ENCODE measurements around the gene CITED2. TPM values are rescaled to one million over a fixed set of nuclear protein-coding genes. Genes with fewer than 3 reads are reported as not detected.

Gene CITED2
- total and polyA plus RNA-seq, 2 experiments from 2014 or later, result 644 to 1,192 TPM

DNA sequence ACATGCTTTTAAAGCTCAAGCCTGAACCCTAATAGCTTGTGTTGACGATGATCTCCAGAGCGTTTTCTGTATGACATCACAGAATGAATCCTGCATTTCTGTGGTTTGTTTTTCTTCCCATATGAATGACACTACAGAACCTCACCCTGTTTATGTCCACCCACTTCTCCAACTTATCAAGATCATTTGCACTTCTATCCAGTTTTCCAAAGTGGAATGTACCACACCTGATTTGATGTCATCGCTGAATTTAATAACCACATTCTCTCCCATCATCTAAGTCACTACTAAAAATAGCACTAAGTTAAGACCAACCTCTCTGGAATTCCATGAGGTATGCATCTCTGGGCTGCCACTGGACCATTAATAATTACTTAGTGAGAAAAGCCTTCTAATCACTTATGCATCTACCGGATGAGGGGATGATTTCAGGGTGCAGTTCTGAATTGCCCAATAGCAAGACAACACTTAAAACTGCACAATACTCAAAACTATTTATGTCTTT lies 33.3 kb upstream of the CITED2 start:
- H3K27ac ChIP-seq, result peak overlapping the region; percentile 89
- peaks cover 38% of the 10 kb centered on the region for H3F3A ChIP-seq (ENCODE audit: insufficient read depth)
- H3K79me2 ChIP-seq (ENCODE audit: insufficient read depth), result peaks cover 11% of the 10 kb centered on the region; the same call in 1 of the 2 replicates
- H3K27me3 ChIP-seq (replicated peaks; ENCODE audit: insufficient read depth), result no peaks in the 10 kb centered on the region
- no peaks in the 10 kb centered on the region for H3K36me3 ChIP-seq (ENCODE audit: low read depth)
- 0% methylated on average over 4 of the region's 4 CpGs for WGBS, 2 experiments (ENCODE audit: low coverage in 1 of 2, low lambda C conversion rate in 2 of 2, missing lambda C conversion rate in 2 of 2)
- H3K4me2 ChIP-seq (ENCODE audit: unreplicated experiment), result peak overlapping the region; percentile 41
- no peaks in the 10 kb centered on the region for H3K9me3 ChIP-seq (ENCODE audit: low read depth)
- peak; percentile 82; the same call in 1 of the 2 replicates for TF ChIP-seq EZH2phosphoT487 (IDR thresholded peaks at IDR 0.05; ENCODE audit: insufficient read depth, low read depth)
- TF ChIP-seq EZH2 (IDR thresholded peaks at IDR 0.05; ENCODE audit: insufficient read depth, poor library complexity, severe bottlenecking), result no peak
- no peak overlapping the region for H2AFZ ChIP-seq
- DNase-seq, result peak; percentile 94
- H4K20me1 ChIP-seq (ENCODE audit: insufficient read depth), result no peaks in the 10 kb centered on the region
- in situ Hi-C loops (cut with MboI), result no loop called here
- peak overlapping the region; percentile 25; the same call in 1 of the 2 replicates for H3K4me3 ChIP-seq
- H3K9ac ChIP-seq, result peak overlapping the region; percentile 58
- H3K4me1 ChIP-seq (ENCODE audit: insufficient read depth), result peaks cover 42% of the 10 kb centered on the region
- no peaks in the 10 kb centered on the region; the same call in 1 of the 2 replicates for H3K9me2 ChIP-seq (ENCODE audit: insufficient read depth)

GRCh38 chr6:139406577-139407343 lies 32.3 kb upstream of the CITED2 start:
- H3K9me3 ChIP-seq (ENCODE audit: low read depth), result no peaks in the 10 kb centered on the region
- H3K4me1 ChIP-seq (ENCODE audit: insufficient read depth), result peaks cover 52% of the 10 kb centered on the region
- peak overlapping the region; percentile 41 for H3K4me2 ChIP-seq (ENCODE audit: unreplicated experiment)
- DNase-seq, result peak; percentile 25
- H3K27me3 ChIP-seq (replicated peaks; ENCODE audit: insufficient read depth), result no peaks in the 10 kb centered on the region
- WGBS, 2 experiments (ENCODE audit: low coverage in 1 of 2, low lambda C conversion rate in 2 of 2, missing lambda C conversion rate in 2 of 2), result 82 to 85% methylated on average over 4 of the region's 4 CpGs
- H3K9ac ChIP-seq, result peak overlapping the region; percentile 58
- peaks cover 11% of the 10 kb centered on the region; the same call in 1 of the 2 replicates for H3K79me2 ChIP-seq (ENCODE audit: insufficient read depth)
- in situ Hi-C loops (cut with MboI), result no loop called here
- TF ChIP-seq EZH2phosphoT487 (IDR thresholded peaks at IDR 0.05; ENCODE audit: insufficient read depth, low read depth), result no peak
- no peak for TF ChIP-seq EZH2 (IDR thresholded peaks at IDR 0.05; ENCODE audit: insufficient read depth, poor library complexity, severe bottlenecking)
- H3K27ac ChIP-seq, result peak overlapping the region; percentile 89
- H2AFZ ChIP-seq, result no peak overlapping the region
- peak overlapping the region; percentile 11; the same call in 1 of the 2 replicates for H3K4me3 ChIP-seq
- no peaks in the 10 kb centered on the region; the same call in 1 of the 2 replicates for H3K9me2 ChIP-seq (ENCODE audit: insufficient read depth)
- H3K36me3 ChIP-seq (ENCODE audit: low read depth), result no peaks in the 10 kb centered on the region
- no peaks in the 10 kb centered on the region for H4K20me1 ChIP-seq (ENCODE audit: insufficient read depth)
- peaks cover 40% of the 10 kb centered on the region for H3F3A ChIP-seq (ENCODE audit: insufficient read depth)

- Histone ChIP-seq H3K27me3 (replicated peaks; ENCODE audit: insufficient read depth) (no peaks in the 10 kb centered on the region), H3F3A (ENCODE audit: insufficient read depth) (peaks cover 32% of the 10 kb centered on the region), H3K27ac (peak overlapping the region; percentile 84), H3K4me3 (0 out of 2 replicates have a peak overlapping the region, but pooled peaks have one; percentile 15), H3K4me1 (ENCODE audit: insufficient read depth) (peaks cover 37% of the 10 kb centered on the region), H2AFZ (no peak overlapping the region), H3K4me2 (ENCODE audit: unreplicated experiment) (peak overlapping the region; percentile 49), H3K9me3 (ENCODE audit: low read depth) (no peaks in the 10 kb centered on the region), H3K9me2 (ENCODE audit: insufficient read depth) (no peaks in the 10 kb centered on the region; the same call in 1 of the 2 replicates), H3K36me3 (ENCODE audit: low read depth) (no peaks in the 10 kb centered on the region), H4K20me1 (ENCODE audit: insufficient read depth) (no peaks in the 10 kb centered on the region), H3K9ac (peak overlapping the region; percentile 49), H3K79me2 (ENCODE audit: insufficient read depth) (peaks cover 11% of the 10 kb centered on the region; the same call in 1 of the 2 replicates)
- 15 to 19% methylated on average over 7 of the region's 7 CpGs for WGBS, 2 experiments (ENCODE audit: low coverage in 1 of 2, low lambda C conversion rate in 2 of 2, missing lambda C conversion rate in 2 of 2)
- in situ Hi-C loops (cut with MboI), result no loop called here
- no peak for TF ChIP-seq EZH2 (IDR thresholded peaks at IDR 0.05; ENCODE audit: insufficient read depth, poor library complexity, severe bottlenecking)
- TF ChIP-seq EZH2phosphoT487 (IDR thresholded peaks at IDR 0.05; ENCODE audit: insufficient read depth, low read depth), result peak; percentile 83; the same call in 1 of the 2 replicates
- DNase-seq, result peak; percentile 95
Measured at GRCh38 chr6:139402876-139403386, 28.5 kb upstream of the CITED2 start.

DNA sequence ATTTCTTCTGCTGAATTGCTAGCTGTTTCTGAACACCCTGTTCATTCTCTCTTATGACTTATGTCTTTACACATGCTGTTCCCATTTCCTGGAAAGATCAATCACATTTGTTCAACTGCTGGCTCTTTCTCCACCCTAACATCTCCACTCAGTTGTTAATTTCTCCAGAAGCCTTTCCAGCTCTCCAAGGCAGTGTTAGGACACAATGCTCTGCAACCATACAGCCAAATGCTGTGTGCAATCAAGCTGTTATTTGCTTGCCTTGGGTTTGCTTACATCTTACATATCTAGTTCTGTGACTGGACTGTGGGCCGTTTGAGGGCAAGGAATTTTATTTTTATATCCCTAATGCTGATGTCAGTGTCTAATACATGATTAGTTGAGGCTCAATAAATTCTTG lies 24.2 kb upstream of the CITED2 start:
- Histone ChIP-seq H3K4me1 (ENCODE audit: insufficient read depth) (peaks cover 18% of the 10 kb centered on the region), H3K36me3 (ENCODE audit: low read depth) (no peaks in the 10 kb centered on the region), H3F3A (ENCODE audit: insufficient read depth) (peaks cover 11% of the 10 kb centered on the region), H3K9me3 (ENCODE audit: low read depth) (no peaks in the 10 kb centered on the region), H4K20me1 (ENCODE audit: insufficient read depth) (no peaks in the 10 kb centered on the region), H3K27ac (no peak overlapping the region), H3K9ac (no peak overlapping the region), H3K4me3 (no peak overlapping the region), H3K4me2 (ENCODE audit: unreplicated experiment) (no peak overlapping the region), H3K9me2 (ENCODE audit: insufficient read depth) (no peaks in the 10 kb centered on the region), H3K79me2 (ENCODE audit: insufficient read depth) (no peaks in the 10 kb centered on the region), H3K27me3 (replicated peaks; ENCODE audit: insufficient read depth) (no peaks in the 10 kb centered on the region), H2AFZ (peak overlapping the region; percentile 60)
- WGBS, 2 experiments (ENCODE audit: low coverage in 1 of 2, low lambda C conversion rate in 2 of 2, missing lambda C conversion rate in 2 of 2), result 16 to 18% methylated on average over 1 of the region's 1 CpG
- DNase-seq, result no peak
- in situ Hi-C loops (cut with MboI), result loop anchor here (25.0 kb wide), 1 partner anchor 364 kb away; no protein-coding TSS in a partner anchor
- TF ChIP-seq EZH2 (IDR thresholded peaks at IDR 0.05; ENCODE audit: insufficient read depth, poor library complexity, severe bottlenecking) (no peak), EZH2phosphoT487 (IDR thresholded peaks at IDR 0.05; ENCODE audit: insufficient read depth, low read depth) (no peak)
